ENCODE data around the gene TFPT. TPM values are rescaled to one million over a fixed set of nuclear protein-coding genes. Genes with fewer than 3 reads are reported as not detected.

The TFPT gene
- total RNA-seq, 1 experiment from 2014 or later: 60.2 TPM

DNA sequence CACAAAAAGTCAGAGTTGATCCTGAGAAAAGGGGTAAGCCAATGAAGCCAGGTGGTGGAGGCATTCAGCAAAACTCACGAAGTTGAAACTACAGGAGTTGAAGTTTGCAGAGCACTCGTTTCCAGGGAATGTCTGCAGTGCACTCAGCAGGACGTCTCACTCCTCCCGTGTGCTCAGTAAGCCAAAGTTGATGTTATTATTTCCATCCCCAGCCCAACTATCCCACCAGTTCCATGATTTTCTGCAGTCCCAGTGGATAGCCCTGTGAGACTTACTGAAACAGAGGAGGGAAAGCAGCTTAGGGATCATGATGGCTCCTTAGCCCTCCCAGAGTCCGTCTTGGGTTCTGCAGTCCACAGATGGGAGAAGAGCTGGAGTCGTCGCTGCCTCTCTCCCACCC, 34.4 kb downstream of the TFPT start, which contains the start of gene TARM1:
TARM1 (minus strand) TSS at position 334 of the 400 bp plus-strand sequence; CDS start at position 309, 25 bp downstream.
- DNase-seq (ENCODE audit: low read depth): no peak

DNA sequence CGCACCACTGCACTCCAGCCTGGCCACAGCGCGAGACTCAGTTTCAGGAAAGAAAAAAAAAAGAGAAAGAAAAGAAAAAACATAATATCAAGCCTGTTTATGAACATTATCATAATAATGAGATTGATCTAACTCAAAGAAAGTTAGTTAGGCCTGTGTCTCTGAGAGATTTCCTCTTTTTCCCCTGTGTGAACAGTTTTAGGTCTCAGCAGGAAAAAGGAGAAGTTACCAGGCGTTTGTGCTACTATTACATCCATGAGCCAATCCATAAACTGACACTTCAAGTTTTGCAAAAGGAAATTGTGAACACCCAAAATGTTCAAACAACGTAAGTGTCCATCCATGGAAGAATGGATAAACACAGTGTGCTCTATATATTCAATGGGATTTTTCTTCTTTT, 38.1 kb downstream of the TFPT start:
- no peak for DNase-seq (ENCODE audit: low read depth)

- no peak for DNase-seq (ENCODE audit: low read depth)
These were observed 40.6 kb downstream of the TFPT start for GRCh38 chr19:54074851-54075250.

GRCh38 chr19:54073829-54074228, 41.6 kb downstream of the TFPT start:
- DNase-seq (ENCODE audit: low read depth): no peak

DNA sequence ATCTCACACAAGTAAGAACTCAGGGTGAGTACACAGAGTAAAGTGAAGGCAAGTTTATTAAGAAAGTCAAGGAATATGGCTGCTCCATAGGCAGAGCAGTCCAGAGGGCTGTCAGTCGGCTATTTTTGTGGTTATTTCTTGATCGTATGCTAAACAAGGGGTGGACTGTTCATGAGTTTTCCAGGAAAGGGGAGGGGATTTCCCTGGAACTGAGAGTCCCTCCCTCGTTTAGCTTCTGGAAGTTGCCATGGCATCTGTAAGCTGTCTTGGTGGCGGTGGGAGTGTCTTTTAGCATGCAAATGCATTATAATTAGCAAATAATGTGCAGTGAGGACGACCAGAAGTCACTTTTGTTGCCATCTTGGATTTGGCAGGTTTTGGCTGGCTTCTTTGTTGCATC, 46.0 kb downstream of the TFPT start:
- no peak for DNase-seq (ENCODE audit: low read depth)

DNA sequence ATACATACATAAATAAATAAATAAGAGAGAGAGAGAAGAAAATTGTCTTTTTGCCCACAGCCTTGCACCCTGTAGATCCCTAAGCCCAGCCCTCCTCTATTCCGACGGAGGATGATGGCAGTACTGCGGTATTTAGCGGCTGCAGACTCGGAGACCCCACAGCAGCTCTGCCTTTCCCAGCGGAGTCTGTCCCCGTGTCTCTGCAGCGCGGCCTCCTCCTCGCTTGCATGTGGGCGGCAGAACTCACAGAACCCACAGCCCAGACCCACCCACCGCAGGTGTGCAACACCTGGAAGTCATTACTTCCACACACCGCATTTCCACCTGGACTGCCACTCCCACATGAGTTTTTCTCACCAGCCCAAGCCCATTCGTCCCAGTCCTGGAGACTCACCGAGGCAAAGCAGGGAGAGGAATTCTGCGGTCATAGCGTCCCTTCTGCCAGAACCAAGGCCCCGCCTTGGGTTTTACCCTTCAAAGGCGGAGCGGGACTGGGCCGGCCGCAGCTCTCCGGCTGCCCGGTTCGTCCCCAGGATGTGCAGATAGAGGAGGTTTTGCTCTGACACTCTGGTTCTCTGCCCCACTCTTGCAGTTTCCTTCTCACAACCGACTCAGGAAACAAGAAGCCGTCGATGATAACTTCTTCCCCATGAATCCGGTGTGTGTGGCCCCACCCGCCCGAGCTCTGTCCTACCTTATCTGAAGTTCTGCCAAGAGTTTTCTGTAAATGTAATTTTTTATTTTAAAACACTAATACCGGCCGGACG, 51.9 kb downstream of the TFPT start, which contains the start of gene VSTM1:
VSTM1 (minus strand) TSS at position 548 of the 767 bp plus-strand sequence; CDS start at position 428, 120 bp downstream.
- DNase-seq (ENCODE audit: low read depth): no peak

- no peak for DNase-seq (ENCODE audit: low read depth)
These were observed 52.8 kb downstream of the TFPT start for GRCh38 chr19:54062643-54063042.

Other genes with a start within 250 kb of the TFPT start
- gene MYADM, start 247.8 kb downstream of the TFPT start, total RNA-seq (2014; rRNA removed; shearing (Covaris generic)): 11.2 and 19.0 TPM in 2 replicates
- gene PRKCG, start 233.5 kb downstream of the TFPT start, total RNA-seq (2014; rRNA removed; shearing (Covaris generic)): not detected in 2 replicates
- gene CACNG7, start 206.4 kb downstream of the TFPT start, total RNA-seq (2014; rRNA removed; shearing (Covaris generic)): 0.29 and 0.54 TPM in 2 replicates
- gene CACNG8, start 152.7 kb downstream of the TFPT start, total RNA-seq (2014; rRNA removed; shearing (Covaris generic)): 0.48 and 2.9 TPM in 2 replicates
- gene CACNG6, start 124.0 kb downstream of the TFPT start, total RNA-seq (2014; rRNA removed; shearing (Covaris generic)): 1.0 and 9.3 TPM in 2 replicates
- gene VSTM1, start 51.8 kb downstream of the TFPT start, total RNA-seq (2014; rRNA removed; shearing (Covaris generic)): not detected in 2 replicates
- gene TARM1, start 34.3 kb downstream of the TFPT start, total RNA-seq (2014; rRNA removed; shearing (Covaris generic)): not detected in 2 replicates
- 0.27 and 0.74 TPM in 2 replicates for gene OSCAR, start 14.9 kb downstream of the TFPT start, total RNA-seq (2014; rRNA removed; shearing (Covaris generic))
- gene NDUFA3, start 12.8 kb downstream of the TFPT start, total RNA-seq (2014; rRNA removed; shearing (Covaris generic)): 17.4 and 34.1 TPM in 2 replicates
- 78.8 and 92.3 TPM in 2 replicates for gene PRPF31, start 97 bp upstream of the TFPT start, total RNA-seq (2014; rRNA removed; shearing (Covaris generic))
- gene CNOT3, start 22.1 kb upstream of the TFPT start, total RNA-seq (2014; rRNA removed; shearing (Covaris generic)): 10.9 and 14.0 TPM in 2 replicates
- gene LENG1, start 44.1 kb upstream of the TFPT start, total RNA-seq (2014; rRNA removed; shearing (Covaris generic)): 15.6 and 21.3 TPM in 2 replicates
- gene TMC4, start 57.5 kb upstream of the TFPT start, total RNA-seq (2014; rRNA removed; shearing (Covaris generic)): 0.06 TPM in 1 of 2 replicates, not detected in the other
- 74.9 and 89.3 TPM in 2 replicates for gene MBOAT7, start 73.9 kb upstream of the TFPT start, total RNA-seq (2014; rRNA removed; shearing (Covaris generic))
- 88.1 and 141 TPM in 2 replicates for gene TSEN34, start 75.7 kb upstream of the TFPT start, total RNA-seq (2014; rRNA removed; shearing (Covaris generic))
- 2,362 and 2,452 TPM in 2 replicates for gene RPS9, start 85.2 kb upstream of the TFPT start, total RNA-seq (2014; rRNA removed; shearing (Covaris generic))
- not detected in 2 replicates for gene LILRB3, start 107.3 kb upstream of the TFPT start, total RNA-seq (2014; rRNA removed; shearing (Covaris generic))
- not detected in 2 replicates for gene LILRA6, start 127.1 kb upstream of the TFPT start, total RNA-seq (2014; rRNA removed; shearing (Covaris generic))
- not detected in 2 replicates for gene LILRB5, start 141.6 kb upstream of the TFPT start, total RNA-seq (2014; rRNA removed; shearing (Covaris generic))
- gene LILRB2, start 165.5 kb upstream of the TFPT start, total RNA-seq (2014; rRNA removed; shearing (Covaris generic)): not detected in 2 replicates
- gene LILRA5, start 197.5 kb upstream of the TFPT start, total RNA-seq (2014; rRNA removed; shearing (Covaris generic)): not detected in 2 replicates
- gene LILRA4, start 223.5 kb upstream of the TFPT start, total RNA-seq (2014; rRNA removed; shearing (Covaris generic)): not detected in 2 replicates
- gene LAIR1, start 249.3 kb upstream of the TFPT start, total RNA-seq (2014; rRNA removed; shearing (Covaris generic)): not detected in 2 replicates